K562 (cell line): ENCODE data around the gene PXMP2. TPM values are rescaled to one million over a fixed set of nuclear protein-coding genes. Genes with fewer than 3 reads are reported as not detected.

Experiments used
- GABPA ChIP-seq: fragments of 200-800 bp; sonication (Bioruptor generic); conservative IDR thresholded peaks from 2 replicates; pipeline ENCODE4 v1.6.1; 2016; ENCODE audit warnings: low read depth, missing genetic modification characterization, missing compliant biosample characterization
- GTF2A2 ChIP-seq: IDR thresholded peaks from 2 replicates; pipeline ENCODE4 v1.6.1; 2016; ENCODE audit warnings: mild to moderate bottlenecking, missing genetic modification characterization, missing compliant biosample characterization
- HNRNPLL ChIP-seq: fragments of 200-400 bp; formaldehyde crosslinking; IDR thresholded peaks from 2 replicates; pipeline ENCODE4 v1.6.1; 2017; ENCODE audit warnings: low read length, low read depth, mild to moderate bottlenecking; ENCODE audit not compliant: poor library complexity, severe bottlenecking
- RAD21 ChIP-seq, 2 experiments: fragments of 250-450 bp in 1 of 2; fragments of 450-650 bp in 1 of 2; sonication (Bioruptor Pico) in 1 of 2; formaldehyde crosslinking in 1 of 2; IDR thresholded peaks in 1 of 2; conservative IDR thresholded peaks in 1 of 2; 2 replicates each; pipeline versions ENCODE4 v1.4.0 to v1.8.0; 2020 to 2022; ENCODE audit warnings: mild to moderate bottlenecking in 2 of 2, moderate library complexity in 1 of 2
- SMARCA5 ChIP-seq: fragments of 450-650 bp; IDR thresholded peaks from 2 replicates; pipeline ENCODE4 v1.6.1; 2016
- polyA plus RNA-seq, 8 experiments: library from polyadenylated mRNA; depleted of rRNA in 4 of 8; stranded (reverse) in 5 of 8; unstranded in 3 of 8; fragments of >200 nt; fragmentation: Nextera tagmentation in 2 of 8; fragmentation: Illumina TruSeq in 1 of 8; extraction: Ambion mirVana in 2 of 8; extraction: Trizol in 1 of 8; gene quantifications; 2 replicates each; pipeline versions ENCODE4 v1.2.1 to v1.2.3, GENCODE V29; 2011 to 2014; ENCODE audit warnings: inconsistent platforms in 1 of 8, missing spikeins in 1 of 8
- total RNA-seq, 7 experiments: library from RNA; depleted of rRNA in 6 of 7; stranded (reverse); fragments of >200 nt in 6 of 7; fragmentation: Illumina TruSeq in 2 of 7; extraction: Trizol in 2 of 7; gene quantifications; 2 replicates each; pipeline versions ENCODE4 v1.2.1 to v1.2.3, GENCODE V29; 2011 to 2021; ENCODE audit warnings: low replicate concordance in 1 of 7
- TF ChIP-seq, protein P1 (sequence below), 2 experiments: fragments of 150-350 bp in 1 of 2; IDR thresholded peaks; 2 replicates each; pipeline ENCODE4 v1.6.1; 2012 to 2016; ENCODE audit warnings: low read depth in 2 of 2, low read length in 2 of 2, mild to moderate bottlenecking in 1 of 2, moderate library complexity in 1 of 2

Gene PXMP2
- total and polyA plus RNA-seq, 9 of the 15 experiments (the other 6 are each of a cell fraction or from before 2014, with no cell fraction given): 3.0 to 66.1 (median 44.7) TPM

DNA sequence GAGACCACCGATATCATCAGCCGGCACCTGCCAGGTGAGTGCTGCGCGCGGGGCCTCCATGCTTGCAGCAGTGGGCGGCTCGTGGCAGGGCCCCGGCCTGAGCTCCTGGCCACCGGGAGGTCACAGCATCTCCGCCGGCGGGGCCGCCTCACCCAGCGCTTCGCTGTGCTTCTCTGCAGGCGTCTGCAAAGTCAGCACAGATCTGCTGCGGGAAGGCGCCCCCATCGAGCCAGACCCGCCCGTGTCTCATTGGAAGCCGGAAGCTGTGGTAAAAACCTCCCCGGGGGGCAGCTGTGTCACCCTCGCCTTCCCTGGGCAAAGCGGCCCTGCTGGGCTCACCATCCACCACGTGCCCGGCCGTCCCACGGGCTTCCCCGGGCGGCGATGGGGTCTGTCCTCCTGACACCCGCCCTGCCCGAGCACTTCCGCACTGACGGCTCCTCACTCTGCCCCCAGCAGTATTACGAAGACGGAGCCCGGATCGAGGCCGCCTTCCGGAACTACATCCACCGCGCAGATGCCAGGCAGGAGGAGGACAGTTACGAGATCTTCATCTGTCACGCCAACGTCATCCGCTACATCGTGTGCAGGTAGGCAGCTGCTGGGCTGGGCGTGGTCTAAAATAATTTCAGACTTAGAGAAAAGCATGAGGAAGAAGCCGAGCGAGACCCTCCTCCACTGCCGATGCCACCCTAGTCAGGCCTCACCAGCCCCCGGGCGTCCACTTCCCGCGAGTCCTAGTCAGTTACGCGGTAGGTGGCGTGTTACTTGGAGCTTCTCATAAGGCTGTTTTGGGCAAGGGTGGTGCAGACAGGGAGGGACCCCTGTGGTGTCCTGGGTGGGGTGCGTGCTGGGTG, 30.4 kb downstream of the PXMP2 start (continued):
- TF ChIP-seq, protein P1, sequence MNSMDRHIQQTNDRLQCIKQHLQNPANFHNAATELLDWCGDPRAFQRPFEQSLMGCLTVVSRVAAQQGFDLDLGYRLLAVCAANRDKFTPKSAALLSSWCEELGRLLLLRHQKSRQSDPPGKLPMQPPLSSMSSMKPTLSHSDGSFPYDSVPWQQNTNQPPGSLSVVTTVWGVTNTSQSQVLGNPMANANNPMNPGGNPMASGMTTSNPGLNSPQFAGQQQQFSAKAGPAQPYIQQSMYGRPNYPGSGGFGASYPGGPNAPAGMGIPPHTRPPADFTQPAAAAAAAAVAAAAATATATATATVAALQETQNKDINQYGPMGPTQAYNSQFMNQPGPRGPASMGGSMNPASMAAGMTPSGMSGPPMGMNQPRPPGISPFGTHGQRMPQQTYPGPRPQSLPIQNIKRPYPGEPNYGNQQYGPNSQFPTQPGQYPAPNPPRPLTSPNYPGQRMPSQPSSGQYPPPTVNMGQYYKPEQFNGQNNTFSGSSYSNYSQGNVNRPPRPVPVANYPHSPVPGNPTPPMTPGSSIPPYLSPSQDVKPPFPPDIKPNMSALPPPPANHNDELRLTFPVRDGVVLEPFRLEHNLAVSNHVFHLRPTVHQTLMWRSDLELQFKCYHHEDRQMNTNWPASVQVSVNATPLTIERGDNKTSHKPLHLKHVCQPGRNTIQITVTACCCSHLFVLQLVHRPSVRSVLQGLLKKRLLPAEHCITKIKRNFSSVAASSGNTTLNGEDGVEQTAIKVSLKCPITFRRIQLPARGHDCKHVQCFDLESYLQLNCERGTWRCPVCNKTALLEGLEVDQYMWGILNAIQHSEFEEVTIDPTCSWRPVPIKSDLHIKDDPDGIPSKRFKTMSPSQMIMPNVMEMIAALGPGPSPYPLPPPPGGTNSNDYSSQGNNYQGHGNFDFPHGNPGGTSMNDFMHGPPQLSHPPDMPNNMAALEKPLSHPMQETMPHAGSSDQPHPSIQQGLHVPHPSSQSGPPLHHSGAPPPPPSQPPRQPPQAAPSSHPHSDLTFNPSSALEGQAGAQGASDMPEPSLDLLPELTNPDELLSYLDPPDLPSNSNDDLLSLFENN (IDR thresholded peaks at IDR 0.05; ENCODE audit: low read depth in 2 of 2, low read length in 2 of 2): no peak
- TF ChIP-seq RAD21 (CRISPR knock-in tag; conservative IDR thresholded peaks at IDR 0.05 in 1 of 2, IDR thresholded peaks at IDR 0.05 in 1 of 2): no peak
- no peak for TF ChIP-seq GABPA (tag)
- TF ChIP-seq SMARCA5: no peak
- peak; percentile 19 for TF ChIP-seq HNRNPLL
- TF ChIP-seq GTF2A2 (tag): no peak
